Muscle of leg (tissue), 11 donors: ENCODE measurements around the gene CCDC142. TPM values are rescaled to one million over a fixed set of nuclear protein-coding genes. Genes with fewer than 3 reads are reported as not detected.
"Not testable (repeated sequence)": the region's sequence is repeated elsewhere in the genome, so short reads cannot be mapped to it uniquely, and the experiment has no call there.

ENCODE experiments used
- DNase-seq: peaks from one replicate; pipeline ENCODE4 v3.0.0; 2013
- H3K27ac ChIP-seq: one replicate; pipeline ENCODE4 v1.5.1; 2013; ENCODE audit warnings: mild to moderate bottlenecking, low read length, control low read depth
- H3K27me3 ChIP-seq: one replicate; pipeline ENCODE4 v1.6.1; 2013; ENCODE audit warnings: low read length; ENCODE audit not compliant: control insufficient read depth, insufficient read depth
- H3K36me3 ChIP-seq: one replicate; pipeline ENCODE4 v1.6.1; 2013; ENCODE audit warnings: low read length; ENCODE audit not compliant: control insufficient read depth, insufficient read depth
- H3K4me1 ChIP-seq: one replicate; pipeline ENCODE4 v1.6.1; 2013; ENCODE audit warnings: low read length; ENCODE audit not compliant: control insufficient read depth, insufficient read depth
- H3K4me3 ChIP-seq: one replicate; pipeline ENCODE4 v1.5.1; 2013; ENCODE audit warnings: low read length, control low read depth
- H3K9me3 ChIP-seq: replicated peaks from 2 replicates; pipeline ENCODE4 v1.6.1; 2013; ENCODE audit warnings: low read depth, low read length; ENCODE audit not compliant: control insufficient read depth
- WGBS: methylation state at CpG from one replicate; pipeline ENCODE4 v1.1.5; 2013; ENCODE audit warnings: missing lambda C conversion rate; ENCODE audit not compliant: insufficient coverage; 5-methylcytosine and 5-hydroxymethylcytosine counted together
- polyA plus RNA-seq, 8 donors: library from polyadenylated mRNA; unstranded; fragments of 120-200 nt; gene quantifications; one replicate each; pipeline versions ENCODE4 v1.2.1 to v1.2.3, GENCODE V29; 2013; ENCODE audit warnings: inconsistent platforms in 1 of 8, low replicate concordance in 1 of 8; ENCODE audit not compliant: insufficient read length in 8 of 8, insufficient read depth in 1 of 8
- total RNA-seq: library from RNA; stranded (reverse); fragments of 120-200 nt; gene quantifications from one replicate; pipeline ENCODE4 v1.2.4, GENCODE V29; 2013

CCDC142 gene
- total and polyA plus RNA-seq, 9 donors: 7.0 to 12.3 (median 8.4) TPM

DNA sequence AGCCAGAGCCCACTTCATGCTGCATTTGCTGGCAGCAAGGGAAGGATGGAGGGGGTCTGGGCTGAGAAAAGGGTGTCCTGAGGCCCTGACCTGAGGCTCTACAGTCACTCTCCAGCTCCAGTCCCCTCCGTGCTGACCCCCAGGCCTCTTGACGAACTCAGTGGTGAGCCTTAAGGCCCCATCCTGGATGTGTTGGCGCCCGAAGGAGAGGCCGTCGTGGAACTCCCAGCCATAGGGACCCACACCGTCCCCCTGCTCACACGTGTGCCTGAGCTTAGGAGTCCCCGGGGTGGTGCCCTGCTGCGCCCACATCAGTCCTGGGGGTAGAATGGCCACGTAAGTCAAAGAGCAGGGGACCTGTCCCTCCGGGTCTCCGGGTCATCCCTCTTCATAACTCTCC is 18.4 kb downstream of the CCDC142 start:
- Histone ChIP-seq H3K4me3 (peak overlapping the region; percentile 90), H3K36me3 (peaks cover 26% of the 10 kb centered on the region), H3K27me3 (no peaks in the 10 kb centered on the region), H3K27ac (peak overlapping the region; percentile 7), H3K9me3 (no peaks in the 10 kb centered on the region), H3K4me1 (peaks cover 13% of the 10 kb centered on the region)
- peak; percentile 19 for DNase-seq
- WGBS: under 1% methylated on average over 11 of the region's 13 CpGs

GRCh38 chr2:74462786-74463105 is 20.1 kb downstream of the CCDC142 start:
- 80% methylated on average over 1 of the region's 4 CpGs for WGBS
- H3K4me3 ChIP-seq: no peak overlapping the region
- H3K9me3 ChIP-seq: no peaks in the 10 kb centered on the region
- DNase-seq: no peak
- peaks cover 26% of the 10 kb centered on the region for H3K36me3 ChIP-seq
- H3K4me1 ChIP-seq: peaks cover 19% of the 10 kb centered on the region
- no peaks in the 10 kb centered on the region for H3K27me3 ChIP-seq
- H3K27ac ChIP-seq: no peak overlapping the region

DNA sequence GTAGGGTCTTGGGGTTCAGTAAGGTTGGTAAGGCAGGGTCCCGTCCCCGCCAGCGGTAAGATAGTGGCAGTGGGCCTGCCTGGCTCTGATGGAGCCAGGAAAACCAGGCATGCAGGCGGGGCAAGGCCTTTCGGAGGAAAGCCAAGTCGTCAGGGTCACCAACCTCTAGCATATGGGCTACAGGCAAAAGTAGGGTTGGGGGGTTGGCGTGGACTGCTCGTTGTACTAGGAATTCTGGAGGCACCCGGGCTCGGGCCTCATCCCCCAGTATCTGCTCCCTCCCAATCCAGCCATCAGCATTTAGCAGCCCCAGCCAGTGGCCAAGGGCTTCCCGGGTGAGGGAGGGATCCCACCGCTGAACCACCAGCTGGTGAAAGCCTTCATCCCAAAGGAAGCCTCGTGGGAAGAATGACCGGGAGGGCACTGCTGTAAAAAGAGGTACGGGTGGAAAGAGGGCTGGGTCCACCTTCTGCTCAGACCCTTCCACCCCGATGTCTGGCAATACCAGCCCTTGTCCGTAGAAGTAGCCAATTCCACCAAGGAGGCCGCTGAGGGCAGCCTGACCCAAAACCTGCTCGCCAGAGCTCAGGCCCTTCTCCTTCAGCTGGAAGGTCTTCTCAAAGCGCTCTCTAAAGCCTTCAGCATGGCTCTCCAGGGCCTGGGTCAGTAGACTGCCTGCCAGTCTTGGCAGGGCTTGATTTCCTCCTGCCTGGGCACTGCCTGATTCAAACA is 20.6 kb downstream of the CCDC142 start:
- WGBS: 93% methylated on average over 12 of the region's 20 CpGs
- H3K27ac ChIP-seq: no peak overlapping the region
- H3K4me3 ChIP-seq: no peak overlapping the region
- H3K36me3 ChIP-seq: peaks cover 26% of the 10 kb centered on the region
- H3K27me3 ChIP-seq: no peaks in the 10 kb centered on the region
- H3K4me1 ChIP-seq: peaks cover 19% of the 10 kb centered on the region
- H3K9me3 ChIP-seq: no peaks in the 10 kb centered on the region
- DNase-seq: no peak

GRCh38 chr2:74461187-74462053 is 21.4 kb downstream of the CCDC142 start:
- H3K27ac ChIP-seq: no peak overlapping the region
- H3K9me3 ChIP-seq: no peaks in the 10 kb centered on the region
- no peak for DNase-seq
- no peak overlapping the region for H3K4me3 ChIP-seq
- H3K4me1 ChIP-seq: peaks cover 25% of the 10 kb centered on the region
- H3K36me3 ChIP-seq: peaks cover 26% of the 10 kb centered on the region
- 88% methylated on average over 23 of the region's 27 CpGs for WGBS
- no peaks in the 10 kb centered on the region for H3K27me3 ChIP-seq

GRCh38 chr2:74460187-74460586 is 22.6 kb downstream of the CCDC142 start:
- H3K9me3 ChIP-seq, H3K27me3 ChIP-seq, DNase-seq, H3K27ac ChIP-seq, H3K4me3 ChIP-seq: not testable (repeated sequence)
- WGBS: 92% methylated on average over 2 of the region's 10 CpGs
- Histone ChIP-seq H3K4me1 (peaks cover 35% of the 10 kb centered on the region), H3K36me3 (peaks cover 26% of the 10 kb centered on the region)

DNA sequence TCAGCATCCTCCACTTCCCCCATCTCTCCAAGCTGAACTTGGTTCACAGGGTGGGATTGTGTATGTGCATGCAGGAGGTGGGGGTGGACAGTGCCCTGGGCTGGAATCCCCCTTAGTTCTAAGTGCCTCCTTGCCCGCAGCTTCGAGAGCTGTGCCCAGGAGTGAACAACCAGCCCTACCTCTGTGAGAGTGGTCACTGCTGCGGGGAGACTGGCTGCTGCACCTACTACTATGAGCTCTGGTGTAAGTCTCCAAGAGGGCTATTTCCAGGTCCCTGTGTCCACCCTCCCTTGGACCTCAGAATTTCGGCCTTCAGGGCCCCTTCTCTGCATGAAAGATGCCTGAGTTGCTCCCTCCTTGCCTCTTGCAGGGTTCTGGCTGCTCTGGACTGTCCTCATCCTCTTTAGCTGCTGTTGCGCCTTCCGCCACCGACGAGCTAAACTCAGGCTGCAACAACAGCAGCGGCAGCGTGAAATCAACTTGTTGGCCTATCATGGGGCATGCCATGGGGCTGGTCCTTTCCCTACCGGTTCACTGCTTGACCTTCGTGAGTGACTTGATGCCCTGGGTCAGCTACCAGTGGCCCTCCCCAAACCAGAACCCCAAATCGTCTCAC is 23.2 kb downstream of the CCDC142 start:
- H3K27ac ChIP-seq, H3K4me3 ChIP-seq, DNase-seq, H3K9me3 ChIP-seq, H3K27me3 ChIP-seq: not testable (repeated sequence)
- Histone ChIP-seq H3K36me3 (peaks cover 26% of the 10 kb centered on the region), H3K4me1 (peaks cover 36% of the 10 kb centered on the region)
- 73% methylated on average over 13 of the region's 13 CpGs for WGBS

DNA sequence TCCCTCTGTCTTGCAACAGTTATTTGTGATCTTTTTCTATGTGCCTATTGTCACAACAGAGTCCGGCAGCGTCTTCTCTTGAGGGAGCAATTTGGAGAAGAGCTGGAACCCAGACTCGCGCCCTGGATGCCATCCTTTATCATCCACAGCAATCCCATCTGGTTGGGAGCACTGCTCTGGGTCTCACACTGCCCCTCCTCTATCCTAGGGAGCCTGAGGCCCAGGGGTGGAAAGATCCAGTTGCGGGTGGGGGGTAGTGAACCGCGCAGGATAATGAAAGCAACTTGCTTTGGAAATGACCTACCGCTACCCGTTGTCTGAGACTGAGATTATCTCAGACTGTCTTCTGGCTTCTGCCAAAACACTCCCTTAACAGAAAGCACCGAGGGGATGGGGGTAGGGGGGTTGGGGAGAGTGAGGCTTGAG is 23.8 kb downstream of the CCDC142 start:
- Histone ChIP-seq H3K27ac (peak overlapping the region; percentile 72), H3K36me3 (peaks cover 26% of the 10 kb centered on the region), H3K27me3 (no peaks in the 10 kb centered on the region), H3K4me1 (peaks cover 30% of the 10 kb centered on the region), H3K9me3 (no peaks in the 10 kb centered on the region), H3K4me3 (peak overlapping the region; percentile 65)
- DNase-seq: no peak
- no CpG with 5 or more reads among the region's 10 CpGs for WGBS

GRCh38 chr2:74458132-74458937 is 24.5 kb downstream of the CCDC142 start, which contains the start of gene WBP1:
TSS of gene WBP1 (plus strand) at chr2:74458438. CDS start at chr2:74458603, 165 bp downstream.
- Histone ChIP-seq H3K36me3 (peaks cover 26% of the 10 kb centered on the region), H3K9me3 (no peaks in the 10 kb centered on the region), H3K27ac (peak within 1 kb of the TSS; percentile 100), H3K27me3 (no peaks in the 10 kb centered on the region), H3K4me3 (peak within 1 kb of the TSS; percentile 83), H3K4me1 (peaks cover 29% of the 10 kb centered on the region)
- DNase-seq: peak; percentile 100
- WGBS: 0% methylated on average over 16 of the region's 38 CpGs

DNA sequence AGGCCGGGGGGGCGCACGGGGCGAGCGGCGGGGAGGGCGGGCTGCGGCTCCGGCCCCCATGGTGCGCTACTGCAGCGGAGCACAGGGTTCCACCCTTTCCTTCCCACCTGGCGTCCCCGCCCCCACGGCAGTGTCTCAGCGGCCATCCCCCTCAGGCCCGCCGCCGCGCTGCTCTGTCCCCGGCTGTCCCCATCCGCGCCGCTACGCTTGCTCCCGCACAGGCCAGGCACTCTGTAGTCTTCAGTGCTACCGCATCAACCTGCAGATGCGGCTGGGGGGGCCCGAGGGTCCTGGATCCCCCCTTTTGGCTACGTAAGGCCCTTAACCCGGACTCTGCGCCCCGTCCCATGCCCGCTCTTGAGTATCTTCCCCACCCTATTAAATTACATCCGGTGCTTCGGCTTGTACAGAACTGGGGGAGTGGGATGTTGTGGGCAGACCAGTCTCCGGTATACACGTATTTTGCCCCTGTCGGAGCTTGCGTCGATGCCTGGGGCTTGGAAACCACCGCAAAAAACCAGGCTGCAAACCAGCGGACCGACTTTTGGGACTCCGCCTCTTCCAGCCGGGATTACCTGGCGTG is 25.2 kb downstream of the CCDC142 start:
- Histone ChIP-seq H3K4me1 (peaks cover 29% of the 10 kb centered on the region), H3K27ac (peak overlapping the region; percentile 100), H3K36me3 (peaks cover 21% of the 10 kb centered on the region), H3K27me3 (no peaks in the 10 kb centered on the region), H3K4me3 (peak overlapping the region; percentile 83), H3K9me3 (no peaks in the 10 kb centered on the region)
- DNase-seq: peak; percentile 82
- 0% methylated on average over 35 of the region's 46 CpGs for WGBS
